Fibroblast of skin of right biceps (primary cell): ENCODE measurements around the gene APP.
"Not testable (repeated sequence)": the region's sequence is repeated elsewhere in the genome, so short reads cannot be mapped to it uniquely, and the experiment has no call there.

Experiments used
- DNase-seq: peaks from one replicate; pipeline ENCODE4 v3.0.0-alpha.2; 2013

Gene APP

DNA sequence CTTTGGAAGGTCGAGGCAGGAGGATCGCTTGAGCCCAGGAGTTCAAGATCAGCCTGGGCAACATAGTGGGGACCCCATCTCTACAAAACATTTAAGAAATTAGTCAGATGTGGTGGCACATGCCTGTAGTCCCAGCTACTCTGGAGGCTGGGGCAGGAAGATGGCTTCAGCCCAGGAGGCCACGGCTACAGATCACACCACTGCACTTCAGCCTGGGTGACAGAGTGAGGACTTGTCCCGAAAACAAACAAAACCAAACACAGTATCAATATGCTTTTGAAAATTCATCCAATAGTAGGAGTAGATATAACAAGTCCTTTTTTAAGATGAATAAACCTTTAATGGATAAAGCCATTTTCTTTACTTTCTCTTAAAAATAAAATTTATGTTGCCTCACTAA, 8.5 kb downstream of the APP start:
- no peak for DNase-seq

DNA sequence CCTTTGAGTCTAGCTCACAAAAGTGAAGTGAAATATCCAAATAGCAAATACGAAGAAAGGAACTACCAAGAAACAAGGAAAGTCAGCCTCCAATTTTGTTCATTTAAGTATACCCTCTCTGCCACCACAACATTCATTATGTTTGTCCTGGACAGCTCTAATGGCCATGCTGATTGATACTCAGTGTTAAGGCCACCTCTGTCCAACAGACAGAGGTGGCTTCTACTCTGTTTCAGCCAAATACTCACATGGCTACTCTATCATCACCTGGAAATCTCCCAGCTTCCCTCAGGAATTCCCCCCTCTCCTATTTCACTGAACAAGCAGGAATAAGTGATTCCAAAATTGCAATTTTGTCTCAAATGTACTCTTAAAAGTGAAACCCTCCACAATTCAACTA, 10.7 kb downstream of the APP start:
- DNase-seq: no peak

DNA sequence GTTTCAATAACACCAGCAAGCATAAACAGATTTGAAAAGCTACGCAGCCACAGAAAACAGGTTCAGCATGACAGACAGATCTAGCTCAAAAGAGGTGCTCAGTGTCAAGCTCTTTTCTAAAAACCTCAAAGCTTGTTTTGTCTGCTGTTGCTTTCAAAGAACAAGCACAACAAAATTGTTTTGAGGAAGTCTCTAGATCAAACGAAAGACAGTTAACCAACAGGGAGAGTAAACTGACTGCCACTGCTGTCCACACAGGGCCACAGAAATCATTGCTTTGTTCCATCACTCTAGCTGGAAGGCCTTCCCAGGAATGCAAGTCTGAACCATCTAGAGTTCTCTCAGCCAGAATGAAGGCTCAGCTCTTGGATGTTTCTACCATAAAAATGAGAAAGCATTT, 12.8 kb downstream of the APP start:
- no peak for DNase-seq

DNA sequence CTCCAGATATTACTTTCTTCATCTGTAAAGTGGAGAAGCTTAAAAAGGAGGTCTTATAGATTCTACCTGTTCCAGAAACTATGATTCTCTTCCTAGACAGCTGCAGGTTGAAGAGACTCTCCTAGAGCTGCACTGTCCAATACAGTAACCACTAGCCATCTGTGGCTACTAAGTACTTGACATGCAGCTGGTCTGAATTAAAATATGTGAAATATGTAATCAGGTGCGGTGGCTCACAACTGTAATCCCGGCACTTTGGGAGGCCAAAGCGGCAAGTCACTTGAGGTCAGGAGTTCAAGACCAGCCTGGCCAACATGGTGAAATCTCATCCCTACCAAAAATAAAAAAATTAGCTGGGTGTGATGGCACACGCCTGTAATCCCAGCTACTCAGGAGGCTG, 15.8 kb downstream of the APP start:
- no peak for DNase-seq

DNA sequence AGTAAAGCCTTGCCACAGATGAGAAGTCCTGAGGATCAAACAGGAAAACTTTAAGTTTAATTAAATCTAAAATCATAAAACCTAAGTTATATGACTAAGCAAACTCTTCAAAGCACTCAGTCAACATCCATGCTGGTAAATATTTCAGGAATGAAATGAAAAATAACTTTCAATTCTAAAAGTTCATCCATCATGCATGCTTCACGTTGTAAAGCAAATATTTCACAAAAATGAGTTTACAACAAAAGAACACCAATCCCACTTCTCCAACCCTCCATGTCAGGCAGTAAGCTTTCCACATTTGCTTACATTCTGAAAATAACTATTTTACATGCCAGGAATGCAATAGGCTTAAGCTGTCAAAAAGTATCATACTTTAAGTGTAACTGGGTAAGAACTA, 16.8 kb downstream of the APP start:
- DNase-seq: peak; percentile 48

DNA sequence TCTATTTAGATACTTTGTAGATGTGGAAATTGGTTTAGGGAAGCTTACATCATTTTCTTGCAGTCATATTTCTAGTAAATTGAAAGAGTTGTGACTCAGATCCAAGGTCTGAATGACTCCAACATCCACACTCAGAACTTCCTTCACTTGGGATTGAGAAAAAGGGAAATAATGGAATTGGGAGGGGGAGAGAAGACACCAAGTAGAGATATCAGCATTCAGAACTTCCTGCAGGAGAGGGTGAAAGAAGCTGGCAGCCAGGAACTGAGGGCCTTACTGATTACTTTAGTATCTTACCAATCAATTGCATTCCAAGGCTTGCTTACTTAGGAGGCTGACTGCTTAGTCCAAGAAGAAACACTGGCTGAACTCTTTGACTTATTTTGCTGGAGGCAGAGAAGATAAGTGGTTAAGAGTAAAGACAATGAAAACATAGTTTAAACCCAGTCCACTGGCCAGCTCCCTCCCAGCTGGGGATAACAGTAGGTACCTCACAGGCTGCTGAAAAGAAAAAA, 21.7 kb downstream of the APP start:
- peak; percentile 75 for DNase-seq

DNA sequence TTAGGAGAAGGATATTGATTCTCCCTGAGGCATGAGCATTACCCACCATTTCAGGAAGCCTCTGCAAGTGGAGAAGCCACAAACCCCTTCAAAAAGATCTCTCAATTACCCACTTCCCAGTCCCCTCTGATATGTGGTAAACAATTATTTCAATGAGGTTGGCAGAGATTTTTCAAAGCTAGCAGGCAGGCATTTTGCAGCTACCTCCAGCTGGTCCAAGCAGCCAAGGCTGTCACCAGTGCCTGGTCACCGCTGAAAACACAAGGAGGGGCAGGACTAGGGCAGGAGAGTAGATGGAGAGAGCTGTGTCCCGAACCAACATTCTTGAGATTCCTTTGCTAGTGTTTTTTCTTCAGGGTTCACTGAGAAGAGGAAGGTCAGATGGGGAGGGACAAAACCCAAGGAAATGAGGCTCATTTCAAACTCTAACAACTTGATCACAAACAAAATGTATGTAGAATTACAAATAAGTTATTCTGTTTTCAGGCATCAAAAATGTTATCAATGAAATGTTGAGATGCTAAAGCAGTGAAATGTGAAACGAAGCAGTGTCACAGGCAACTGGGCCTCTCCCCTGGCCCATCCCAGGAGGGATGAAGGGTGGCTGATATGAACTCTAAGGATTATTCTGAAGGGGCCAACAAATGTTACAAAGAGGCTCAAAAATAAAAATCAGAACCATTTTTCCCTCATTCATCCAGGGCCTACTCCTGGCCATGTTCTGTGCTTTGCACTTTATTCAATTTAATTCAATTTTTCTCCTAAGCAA, 22.3 kb downstream of the APP start:
- DNase-seq: peak; percentile 60

DNA sequence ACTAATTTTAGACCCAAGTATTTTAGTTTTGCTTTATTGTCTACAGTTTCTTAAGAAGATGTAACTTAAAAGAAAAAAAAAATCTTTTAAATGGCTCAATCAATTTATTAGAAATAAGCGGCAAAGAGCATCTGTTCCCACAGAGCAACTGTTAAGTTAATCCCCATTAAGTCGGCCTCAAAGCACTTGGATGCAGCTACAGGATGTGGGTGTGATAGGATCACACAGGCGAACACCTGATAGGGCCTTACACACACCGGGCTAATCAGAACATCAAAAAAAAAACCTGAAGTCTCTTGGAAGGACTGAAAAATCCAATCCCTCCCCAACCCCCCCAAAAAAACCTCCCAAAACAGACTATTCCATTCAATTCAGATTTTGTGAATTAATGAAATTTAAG, 23.0 kb downstream of the APP start:
- no peak for DNase-seq

DNA sequence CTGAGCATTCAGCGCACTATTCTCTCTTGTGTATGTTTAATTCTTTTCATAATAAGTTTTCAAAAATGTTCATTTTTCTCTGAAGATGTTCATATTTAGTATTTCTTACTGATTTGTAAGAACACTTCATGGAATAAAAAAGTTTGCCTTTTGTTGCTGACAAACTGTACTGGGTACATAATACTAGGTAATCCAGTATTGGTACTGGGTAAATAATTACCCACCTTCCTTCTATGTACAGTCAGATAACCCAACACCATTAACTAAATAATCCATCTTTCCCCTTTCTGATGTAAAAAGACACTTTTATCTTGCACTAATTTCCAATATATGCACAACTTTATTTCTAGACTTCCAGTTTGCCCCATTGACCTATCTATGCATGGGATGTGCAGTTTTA, 23.9 kb downstream of the APP start:
- no peak for DNase-seq

DNA sequence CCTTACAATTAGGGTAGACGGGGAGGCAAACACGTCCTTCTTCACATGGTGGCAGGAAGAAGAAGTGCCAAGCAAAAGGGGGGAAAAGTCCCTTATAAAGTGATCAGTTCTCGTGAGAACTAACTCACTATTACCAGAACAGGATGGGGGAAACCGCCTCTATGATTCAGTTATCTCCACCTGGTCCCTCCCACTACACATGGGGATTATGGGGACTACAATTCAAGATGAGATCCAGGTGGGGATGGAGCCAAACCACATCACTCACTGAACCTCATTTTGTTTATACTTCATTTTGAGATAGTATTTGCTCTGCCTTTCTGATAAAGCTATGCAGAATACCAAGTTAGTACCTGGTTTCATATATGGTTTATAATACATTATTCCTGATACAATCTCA, 26.5 kb downstream of the APP start:
- no peak for DNase-seq

DNA sequence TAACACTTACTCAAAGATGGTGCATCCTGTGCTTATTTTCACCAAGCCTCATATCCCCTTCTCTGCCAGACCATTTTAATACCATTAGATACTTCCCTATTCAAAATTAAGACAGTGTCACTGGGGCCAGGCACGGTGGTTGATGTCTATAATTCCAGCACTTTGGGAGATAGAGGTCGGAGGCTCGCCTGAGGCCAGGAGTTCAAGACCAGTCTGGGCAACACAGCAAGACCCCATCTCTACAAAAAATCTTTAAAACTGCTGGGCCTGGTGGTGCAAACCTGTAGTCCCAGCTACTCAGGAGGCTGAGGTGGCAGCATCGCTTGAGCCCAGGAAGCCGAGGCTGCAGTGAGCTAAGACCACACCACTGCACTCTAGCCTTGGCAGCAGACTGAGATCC, 28.2 kb downstream of the APP start:
- no peak for DNase-seq

DNA sequence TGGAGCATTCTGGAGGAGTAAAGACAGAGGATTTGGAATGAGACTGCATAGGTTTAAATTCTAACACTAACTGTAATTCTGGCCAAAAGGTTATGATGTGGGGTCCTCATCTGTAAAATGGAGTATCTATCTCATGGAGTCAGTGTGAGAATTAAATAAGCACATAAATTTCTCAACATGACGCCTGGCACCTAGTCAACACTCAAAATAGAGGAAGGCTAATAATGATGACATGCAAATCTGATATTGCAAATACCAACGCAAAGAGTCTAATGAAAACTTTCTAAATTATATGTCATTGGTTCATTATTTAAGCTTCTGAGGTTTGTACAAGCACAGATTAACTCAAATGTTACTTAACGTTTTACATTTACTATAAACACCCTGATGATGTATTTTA, 29.6 kb downstream of the APP start:
- DNase-seq: no peak

DNA sequence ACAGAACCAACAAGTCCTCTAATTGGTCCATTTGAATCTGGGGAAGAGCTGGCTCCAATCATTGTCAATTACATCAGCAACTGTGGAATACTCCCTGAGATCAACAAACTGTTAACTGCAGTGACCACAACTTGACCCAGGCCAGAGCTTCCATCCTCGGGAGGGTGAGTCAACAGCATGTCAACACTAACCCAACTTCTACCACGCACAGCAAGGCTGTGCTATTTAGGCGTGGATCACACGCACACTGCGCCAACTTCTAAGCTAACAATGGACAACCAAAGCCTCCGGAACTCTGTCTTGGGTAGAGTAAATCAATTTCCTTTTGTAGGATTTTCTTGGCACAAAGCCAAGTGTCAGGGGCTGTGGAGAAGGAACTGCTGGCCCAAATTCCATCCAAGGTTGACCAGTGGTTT, 30.4 kb downstream of the APP start:
- DNase-seq: peak; percentile 68

DNA sequence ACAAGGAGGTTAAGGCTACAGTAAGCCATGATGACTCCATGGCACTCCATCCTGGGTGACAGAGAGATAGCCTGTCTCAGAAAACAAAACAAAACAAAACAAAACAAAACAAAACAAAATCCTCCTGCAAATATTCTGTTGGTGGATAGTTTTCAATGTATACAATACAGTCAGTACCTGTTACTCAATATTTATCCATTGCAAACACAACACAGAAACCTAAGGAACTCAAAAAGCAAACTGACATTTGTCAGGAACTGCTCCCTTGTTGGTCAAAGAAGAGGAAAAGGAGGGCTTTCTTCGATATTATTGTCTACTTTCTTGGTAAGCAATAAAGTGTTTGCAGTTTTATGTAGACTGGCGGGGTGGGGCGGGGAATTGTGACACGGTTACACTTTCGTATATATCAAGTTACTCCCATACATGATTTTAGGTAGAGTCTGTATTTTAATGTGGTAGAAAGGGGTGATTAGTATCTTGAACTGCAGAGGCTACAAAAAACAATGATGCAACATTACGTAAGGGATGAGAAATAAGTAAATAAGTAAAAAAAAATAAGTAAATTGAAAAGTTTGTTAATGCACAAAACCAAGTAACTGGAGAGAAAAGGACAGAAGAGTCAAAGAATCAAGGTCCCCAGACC, 31.8 kb downstream of the APP start:
- no peak for DNase-seq

DNA sequence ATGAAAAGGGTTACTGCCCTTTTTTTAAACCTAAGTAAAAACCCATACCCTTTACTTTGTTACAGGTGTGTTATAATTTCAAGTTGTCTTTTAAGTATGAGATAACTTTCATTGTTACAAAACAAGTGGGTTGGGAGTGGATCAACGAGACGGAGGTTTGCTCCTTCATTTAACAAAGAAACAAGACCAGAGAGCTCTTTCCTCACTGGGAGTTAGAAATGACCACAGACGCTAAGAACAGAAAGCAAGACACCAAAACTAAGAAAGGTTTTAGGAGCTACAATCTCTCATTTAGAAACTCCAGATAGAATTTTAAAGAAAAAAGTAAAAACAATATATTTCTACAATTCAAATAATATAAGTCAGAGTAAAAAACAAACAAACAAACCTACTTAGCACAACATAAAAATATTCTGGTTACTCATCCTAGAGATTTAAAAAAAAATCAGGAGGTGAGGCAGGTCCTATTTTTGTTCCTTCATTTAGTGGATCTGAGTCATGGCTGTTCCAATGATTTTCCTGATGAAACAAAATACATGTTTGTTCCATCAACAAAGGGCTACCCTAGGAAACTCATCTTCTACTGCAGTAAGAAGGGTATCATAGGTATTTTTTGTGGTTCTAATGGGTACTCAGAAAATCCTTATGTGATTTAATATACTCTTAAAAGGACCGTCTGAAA, 33.0 kb downstream of the APP start:
- no peak for DNase-seq

DNA sequence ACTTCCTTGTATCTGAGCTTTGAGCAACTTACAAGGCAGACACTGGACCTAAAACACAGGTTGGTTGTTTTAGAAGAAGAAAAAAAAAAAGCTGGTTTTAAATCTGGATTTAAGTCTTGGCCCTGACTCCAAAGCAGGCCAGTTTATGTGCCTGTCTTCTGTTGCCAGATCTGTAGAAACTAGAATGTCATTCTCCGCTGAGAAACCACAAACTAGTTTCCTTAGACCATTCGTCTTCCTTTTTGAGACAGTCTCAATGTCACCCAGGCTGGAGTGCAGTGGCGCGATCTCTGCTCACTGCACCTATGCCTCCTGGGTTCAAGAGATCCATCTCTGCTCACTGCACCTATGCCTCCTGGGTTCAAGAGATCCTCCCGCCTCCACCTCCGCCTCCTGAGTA, 33.9 kb downstream of the APP start:
- DNase-seq: no peak

DNA sequence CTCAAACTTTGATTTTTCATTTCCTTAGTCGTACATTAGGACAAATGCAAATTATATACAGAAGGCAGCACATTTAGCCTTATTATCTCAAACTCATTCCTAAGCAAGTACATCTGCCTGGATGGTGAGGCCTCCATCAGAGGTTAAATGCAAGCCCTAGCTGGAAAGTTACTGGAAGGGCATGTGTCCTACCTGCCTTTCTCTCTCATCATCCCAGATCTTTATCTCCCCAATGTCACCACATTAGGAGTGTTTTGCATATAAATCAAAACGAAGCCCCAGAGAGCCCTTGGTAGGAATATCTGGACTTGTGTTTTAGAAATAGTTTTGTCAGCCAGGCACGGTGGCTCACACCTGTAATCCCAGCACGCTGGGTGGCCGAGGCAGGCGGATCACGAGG, 35.0 kb downstream of the APP start:
- DNase-seq: no peak

DNA sequence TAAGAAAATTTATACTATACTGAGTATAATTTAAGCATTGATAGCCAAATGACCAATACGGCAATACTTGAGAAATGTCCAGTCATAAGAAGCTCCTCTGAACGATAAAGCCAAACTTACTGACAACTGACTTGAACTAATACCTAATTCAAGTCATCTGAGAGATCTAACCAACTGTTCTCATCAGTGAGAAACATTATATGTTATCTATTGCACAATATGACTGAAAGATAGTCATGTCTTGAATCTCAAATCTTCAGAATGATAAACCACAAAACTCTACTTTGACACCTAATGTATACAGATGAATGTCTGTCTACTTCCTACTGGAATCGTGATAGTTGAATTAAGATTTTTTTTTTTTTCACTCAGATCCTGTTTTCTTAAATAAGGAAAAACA, 39.0 kb downstream of the APP start:
- DNase-seq: no peak

DNA sequence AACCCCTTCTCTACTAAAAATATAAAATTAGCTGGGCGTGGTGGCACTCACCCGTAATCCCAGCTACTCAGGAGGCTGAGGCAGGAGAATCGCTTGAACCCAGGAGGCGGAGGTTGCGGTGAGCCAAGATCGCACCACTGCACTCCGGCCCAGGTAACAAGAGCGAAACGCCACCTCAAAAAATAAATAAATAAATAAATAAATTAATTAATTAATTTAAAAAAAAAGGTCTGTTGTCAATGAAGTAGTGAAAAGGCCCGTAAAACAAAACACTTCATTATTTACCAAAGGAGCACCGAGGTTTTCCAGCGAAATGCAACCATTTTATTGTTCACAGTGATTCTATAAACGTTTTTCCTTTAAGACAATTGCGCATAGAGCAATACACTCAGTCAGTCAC, 39.5 kb downstream of the APP start:
- not testable (repeated sequence) for DNase-seq

DNA sequence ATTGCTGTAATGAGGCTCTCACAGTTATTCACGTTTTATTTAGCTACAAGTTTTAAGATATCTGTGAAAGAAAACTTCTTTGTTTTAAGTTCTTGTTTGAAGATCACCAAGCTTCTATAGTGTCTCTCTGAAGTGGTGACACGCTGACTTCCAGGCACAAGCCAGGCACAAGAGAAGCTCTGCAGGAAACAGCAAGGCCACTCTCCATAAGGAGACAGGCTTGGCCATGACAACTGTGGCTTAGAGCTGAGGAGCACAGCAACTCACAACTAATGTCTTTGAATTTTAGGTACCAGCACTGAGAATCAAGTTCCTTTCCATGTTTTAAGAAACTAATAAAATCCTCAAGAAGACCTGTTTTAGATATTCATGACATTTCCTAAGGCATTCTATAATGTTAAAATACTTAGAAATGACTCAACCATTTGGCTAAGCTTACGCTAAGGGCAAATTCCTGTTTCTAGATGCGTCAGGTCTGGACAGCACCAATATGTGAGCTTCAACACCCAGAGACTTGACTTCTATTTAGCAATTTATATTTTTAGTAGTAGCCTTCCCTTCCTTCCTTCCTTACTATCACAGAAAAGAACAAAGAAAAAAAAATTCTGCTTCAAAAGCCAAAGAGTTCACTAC, 40.2 kb downstream of the APP start:
- peak; percentile 53 for DNase-seq

DNA sequence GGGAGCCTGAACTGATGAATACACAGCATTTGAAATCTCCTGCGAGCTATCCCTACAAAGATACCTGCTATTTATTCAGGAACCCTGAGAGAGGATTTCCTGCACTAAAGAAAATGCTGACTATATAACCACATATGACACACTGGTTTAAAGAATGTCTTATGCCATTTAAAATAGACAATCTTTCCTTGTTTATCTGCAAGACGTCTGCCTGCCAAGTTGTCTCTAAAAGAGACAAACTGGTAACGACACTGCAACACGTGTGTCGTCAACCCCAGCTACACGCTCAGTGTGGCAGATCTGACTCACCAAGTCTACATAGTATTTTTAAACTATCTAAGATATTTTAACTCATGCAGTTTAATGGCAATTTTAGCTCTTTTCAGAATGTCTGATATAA, 42.7 kb downstream of the APP start:
- DNase-seq: peak; percentile 80

DNA sequence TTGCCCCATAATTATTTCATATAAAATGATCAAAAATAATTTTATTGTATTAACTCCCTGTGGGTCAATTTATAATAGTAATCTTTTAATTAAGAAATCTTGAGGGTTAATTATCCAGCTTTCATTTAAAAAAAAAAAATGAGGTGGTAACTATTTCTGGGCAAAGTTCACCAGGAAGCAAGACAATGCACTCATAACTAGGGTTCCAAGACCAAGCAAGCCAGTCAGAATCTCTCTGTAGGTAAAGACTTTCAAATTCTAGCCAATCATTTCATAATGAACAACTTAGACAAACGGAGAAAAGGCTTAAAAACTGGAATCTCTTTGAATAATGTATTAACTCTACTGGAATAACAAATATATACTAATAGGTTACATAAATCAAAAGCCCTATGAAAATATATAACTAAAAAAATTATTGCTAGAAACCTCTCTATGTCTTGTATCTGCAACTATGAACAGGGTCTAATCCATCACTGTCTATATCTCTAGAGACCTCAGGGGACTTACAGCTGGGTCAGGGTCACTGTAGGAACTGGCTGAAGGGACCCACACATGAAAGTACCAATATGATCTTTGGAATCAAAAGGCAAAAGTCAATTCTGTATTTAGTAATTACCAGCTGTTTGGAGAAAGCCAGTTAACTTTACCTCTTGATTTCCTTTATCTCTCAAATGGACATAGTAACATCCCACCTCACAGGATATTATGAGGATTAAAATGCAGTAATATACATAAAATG, 43.3 kb downstream of the APP start:
- DNase-seq: no peak

DNA sequence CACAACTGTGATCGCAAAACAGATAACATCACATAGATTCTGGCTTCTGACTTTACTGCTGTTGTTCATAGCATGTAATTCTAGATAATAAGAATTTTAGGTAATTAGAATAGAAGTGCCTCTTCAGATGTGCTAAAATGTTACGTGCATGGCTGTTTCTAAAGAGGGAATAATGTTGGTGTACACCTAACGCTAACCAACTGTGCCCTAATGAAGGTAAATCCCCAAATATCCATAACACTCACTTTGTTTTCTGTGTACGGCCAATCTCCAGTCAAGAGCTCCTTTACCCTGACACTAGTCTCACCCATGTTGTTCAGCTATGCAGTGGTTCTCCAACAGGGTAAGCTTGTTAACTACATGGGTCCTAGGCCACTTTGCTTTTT, 44.4 kb downstream of the APP start:
- DNase-seq: no peak
